Naive B cell (primary cell): ENCODE data around the gene TMEM150A. TPM values are rescaled to one million over a fixed set of nuclear protein-coding genes. Genes with fewer than 3 reads are reported as not detected.

Experiments
- ATAC-seq, 2 donors: fragments of 150-1000 bp; cut with Tn5 transposase; 2 replicates each; pipeline ENCODE4 v1.10.0; 2021; ENCODE audit warnings: low read depth in 2 of 2, mild to moderate bottlenecking in 2 of 2, moderate library complexity in 2 of 2
- DNase-seq: peaks from one replicate; pipeline ENCODE4 v3.0.0; 2022
- H3K27ac Mint-ChIP-seq, 6 donors: one replicate each; pipeline ENCODE4 v1.8.0; 2020 to 2022; ENCODE audit warnings: mild to moderate bottlenecking in 6 of 6, mixed read lengths in 6 of 6, moderate library complexity in 5 of 6, inconsistent platforms in 2 of 6
- H3K27me3 Mint-ChIP-seq, 3 donors: one replicate each; pipeline ENCODE4 v1.8.0; 2021 to 2022; ENCODE audit warnings: mixed read lengths in 3 of 3, mild to moderate bottlenecking in 1 of 3
- H3K36me3 Mint-ChIP-seq, 2 donors: one replicate each; pipeline ENCODE4 v1.8.0; 2020 to 2022; ENCODE audit warnings: mixed read lengths in 2 of 2, inconsistent platforms in 1 of 2, mild to moderate bottlenecking in 1 of 2
- H3K4me1 Mint-ChIP-seq, 3 donors: one replicate each; pipeline ENCODE4 v1.8.0; 2020 to 2022; ENCODE audit warnings: mixed read lengths in 3 of 3, inconsistent platforms in 1 of 3, mild to moderate bottlenecking in 1 of 3, moderate library complexity in 1 of 3
- H3K4me3 Mint-ChIP-seq, 8 donors: one replicate each; pipeline ENCODE4 v1.8.0; 2020 to 2022; ENCODE audit warnings: mild to moderate bottlenecking in 8 of 8, mixed read lengths in 8 of 8, moderate library complexity in 8 of 8, inconsistent platforms in 2 of 8
- H3K9me3 Mint-ChIP-seq, 7 donors: one replicate each; pipeline ENCODE4 v1.8.0; 2020 to 2022; ENCODE audit warnings: mixed read lengths in 7 of 7, mild to moderate bottlenecking in 5 of 7, inconsistent platforms in 2 of 7, moderate library complexity in 1 of 7
- polyA plus RNA-seq, 6 donors: library from polyadenylated mRNA; unstranded; fragments of 300-500 nt; fragmentation: Illumina TruSeq; gene quantifications; one replicate each; pipeline ENCODE4 v1.2.3, GENCODE V29; 2021; ENCODE audit warnings: low read depth in 6 of 6

The TMEM150A gene, protein sequence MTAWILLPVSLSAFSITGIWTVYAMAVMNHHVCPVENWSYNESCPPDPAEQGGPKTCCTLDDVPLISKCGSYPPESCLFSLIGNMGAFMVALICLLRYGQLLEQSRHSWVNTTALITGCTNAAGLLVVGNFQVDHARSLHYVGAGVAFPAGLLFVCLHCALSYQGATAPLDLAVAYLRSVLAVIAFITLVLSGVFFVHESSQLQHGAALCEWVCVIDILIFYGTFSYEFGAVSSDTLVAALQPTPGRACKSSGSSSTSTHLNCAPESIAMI
- polyA plus RNA-seq: 10 to 100 TPM; 11.8 to 25.0 (median 14.5) TPM

GRCh38 chr2:85602476-85603234 lies at the start of gene TMEM150A:
TSS of gene TMEM150A (minus strand) at chr2:85602698. CDS start at chr2:85601948, 750 bp downstream.
- H3K4me3 Mint-ChIP-seq: peak within 1 kb of the TSS; percentile 84 to 96 (median 92)
- H3K36me3 Mint-ChIP-seq: no peaks in the 10 kb centered on the region
- no peaks in the 10 kb centered on the region for H3K27me3 Mint-ChIP-seq
- peaks cover 16 to 54% (median 43%) of the 10 kb centered on the region in 3 donors for H3K4me1 Mint-ChIP-seq
- DNase-seq: peak; percentile 92
- H3K9me3 Mint-ChIP-seq: no peaks in the 10 kb centered on the region
- H3K27ac Mint-ChIP-seq: peak within 1 kb of the TSS; percentile 76 to 92 (median 81)
- ATAC-seq: peak; percentile 97

DNA sequence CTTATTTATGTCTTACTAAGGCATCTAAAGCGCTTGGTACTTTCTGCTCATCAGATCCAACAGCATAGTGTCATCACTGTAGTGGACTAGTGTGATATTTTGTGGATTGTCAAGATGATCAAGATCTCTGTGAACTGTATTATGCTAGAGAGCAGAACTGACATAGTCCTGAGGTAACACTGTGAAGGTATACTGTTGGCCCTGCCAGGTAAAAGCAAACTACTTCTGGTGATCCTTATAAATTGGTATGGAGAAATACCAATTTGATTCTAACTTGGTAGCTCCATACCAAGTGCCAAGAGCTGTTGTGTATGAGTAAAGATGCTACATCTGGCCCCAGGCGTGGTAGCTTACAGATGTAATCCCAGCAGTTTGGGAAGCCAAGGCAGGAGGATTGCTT lies 49.6 kb upstream of the TMEM150A start:
- DNase-seq (no peak), ATAC-seq (no peak)
- H3K27ac Mint-ChIP-seq: no peak overlapping the region
- H3K4me1 Mint-ChIP-seq: peaks cover 11 to 24% (median 14%) of the 10 kb centered on the region in 3 donors
- no peaks in the 10 kb centered on the region for H3K9me3 Mint-ChIP-seq
- peaks cover 5 to 23% of the 10 kb centered on the region in 2 donors for H3K36me3 Mint-ChIP-seq
- H3K27me3 Mint-ChIP-seq: no peaks in the 10 kb centered on the region
- H3K4me3 Mint-ChIP-seq: no peak overlapping the region

GRCh38 chr2:85651097-85651496 lies 48.6 kb upstream of the TMEM150A start:
- ATAC-seq (no peak), DNase-seq (no peak)
- H3K4me1 Mint-ChIP-seq: peaks cover 11 to 25% (median 14%) of the 10 kb centered on the region in 3 donors
- H3K36me3 Mint-ChIP-seq: peaks cover 5 to 23% of the 10 kb centered on the region in 2 donors
- no peaks in the 10 kb centered on the region for H3K9me3 Mint-ChIP-seq
- peak overlapping the region in 1 of 6 donors; percentile 33 for H3K27ac Mint-ChIP-seq
- H3K4me3 Mint-ChIP-seq: no peak overlapping the region
- H3K27me3 Mint-ChIP-seq: no peaks in the 10 kb centered on the region

- H3K9me3 Mint-ChIP-seq: no peaks in the 10 kb centered on the region
- H3K4me3 Mint-ChIP-seq: no peak overlapping the region
- ATAC-seq (no peak), DNase-seq (no peak)
- no peaks in the 10 kb centered on the region for H3K27me3 Mint-ChIP-seq
- H3K27ac Mint-ChIP-seq: no peak overlapping the region
- peaks cover 11 to 25% (median 14%) of the 10 kb centered on the region in 3 donors for H3K4me1 Mint-ChIP-seq
- H3K36me3 Mint-ChIP-seq: peaks cover 5 to 23% of the 10 kb centered on the region in 2 donors
Measured at GRCh38 chr2:85650456-85650855, 48.0 kb upstream of the TMEM150A start.

- Mint-ChIP-seq H3K9me3 (no peaks in the 10 kb centered on the region), H3K27ac (peak overlapping the region in 1 of 6 donors; percentile 74), H3K27me3 (no peaks in the 10 kb centered on the region), H3K36me3 (peaks cover 5 to 23% of the 10 kb centered on the region in 2 donors), H3K4me3 (peak overlapping the region in 1 of 8 donors; percentile 41), H3K4me1 (peaks cover 11 to 25% (median 14%) of the 10 kb centered on the region in 3 donors)
- DNase-seq: no peak
- no peak for ATAC-seq
Measured at GRCh38 chr2:85649201-85650190, 47.0 kb upstream of the TMEM150A start.

DNA sequence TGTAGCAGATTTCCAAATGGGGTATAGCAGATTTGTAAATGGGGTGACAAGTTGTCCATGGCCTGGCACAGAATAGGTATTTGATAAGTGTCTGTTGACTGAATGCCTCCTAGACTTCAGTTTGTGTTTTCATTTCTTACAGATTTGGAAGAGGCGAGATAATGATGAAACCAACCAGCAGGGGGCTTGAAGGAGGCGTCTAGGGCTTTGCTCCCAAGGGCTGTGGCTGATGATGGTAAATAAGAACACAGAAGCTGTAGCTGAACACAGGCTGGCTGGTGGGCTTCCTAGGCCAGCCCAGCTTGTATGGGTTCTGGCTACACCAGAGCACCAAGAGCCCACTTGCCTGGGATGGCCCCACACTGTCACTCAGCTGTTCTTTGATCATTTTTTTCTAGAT lies 46.1 kb upstream of the TMEM150A start:
- no peaks in the 10 kb centered on the region for H3K27me3 Mint-ChIP-seq
- no peaks in the 10 kb centered on the region for H3K9me3 Mint-ChIP-seq
- H3K4me3 Mint-ChIP-seq: peak overlapping the region in 3 of 8 donors; percentile 21 to 33 (median 27)
- peak; percentile 48 to 51 for ATAC-seq
- peaks cover 5 to 23% of the 10 kb centered on the region in 2 donors for H3K36me3 Mint-ChIP-seq
- H3K4me1 Mint-ChIP-seq: peaks cover 11 to 25% (median 14%) of the 10 kb centered on the region in 3 donors
- peak; percentile 10 for DNase-seq
- H3K27ac Mint-ChIP-seq: peak overlapping the region in 3 of 6 donors; percentile 39 to 60 (median 55)

- peak; percentile 51 for DNase-seq
- peaks cover 6 to 23% of the 10 kb centered on the region in 2 donors for H3K36me3 Mint-ChIP-seq
- peak overlapping the region in 3 of 8 donors; percentile 10 to 55 (median 45) for H3K4me3 Mint-ChIP-seq
- peak; percentile 96 to 97 for ATAC-seq
- no peaks in the 10 kb centered on the region for H3K27me3 Mint-ChIP-seq
- H3K27ac Mint-ChIP-seq: peak overlapping the region in 5 of 6 donors; percentile 55 to 92 (median 80)
- peaks cover 11 to 25% (median 14%) of the 10 kb centered on the region in 3 donors for H3K4me1 Mint-ChIP-seq
- no peaks in the 10 kb centered on the region for H3K9me3 Mint-ChIP-seq
Measured at GRCh38 chr2:85647823-85648526, 45.5 kb upstream of the TMEM150A start.

DNA sequence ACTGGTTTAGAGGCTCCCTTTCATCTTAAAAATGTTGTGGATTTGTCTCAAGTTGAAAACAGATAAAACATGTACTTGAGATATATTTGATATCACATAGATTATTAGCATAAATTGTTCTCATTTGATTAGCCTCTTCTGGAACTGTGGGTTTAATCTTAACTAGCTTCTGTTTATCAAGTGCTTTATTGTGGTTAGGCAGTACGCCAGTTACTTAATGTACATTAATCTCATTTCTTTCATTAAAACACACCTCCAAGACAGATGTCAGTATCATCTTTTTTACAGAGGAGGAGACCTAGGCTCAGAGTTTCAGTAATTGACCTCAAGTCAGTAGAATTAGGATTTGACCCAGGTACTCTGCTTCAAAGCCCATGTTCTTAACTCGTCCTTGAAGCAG lies 43.7 kb upstream of the TMEM150A start:
- no peak for ATAC-seq
- Mint-ChIP-seq H3K27me3 (no peaks in the 10 kb centered on the region), H3K36me3 (peaks cover 11 to 23% of the 10 kb centered on the region in 2 donors), H3K9me3 (no peaks in the 10 kb centered on the region), H3K4me3 (no peak overlapping the region), H3K27ac (no peak overlapping the region), H3K4me1 (peaks cover 11 to 25% (median 14%) of the 10 kb centered on the region in 3 donors)
- DNase-seq: no peak

- peaks cover 15 to 23% of the 10 kb centered on the region in 2 donors for H3K36me3 Mint-ChIP-seq
- no peak overlapping the region for H3K4me3 Mint-ChIP-seq
- ATAC-seq: no peak
- no peaks in the 10 kb centered on the region for H3K27me3 Mint-ChIP-seq
- no peak overlapping the region for H3K27ac Mint-ChIP-seq
- DNase-seq: no peak
- peaks cover 11 to 25% (median 14%) of the 10 kb centered on the region in 3 donors for H3K4me1 Mint-ChIP-seq
- no peaks in the 10 kb centered on the region for H3K9me3 Mint-ChIP-seq
Measured at GRCh38 chr2:85644909-85645308, 42.4 kb upstream of the TMEM150A start.

GRCh38 chr2:85642725-85643124 lies 40.2 kb upstream of the TMEM150A start:
- Mint-ChIP-seq H3K27me3 (no peaks in the 10 kb centered on the region), H3K4me3 (no peak overlapping the region), H3K36me3 (peaks cover 2 to 15% of the 10 kb centered on the region in 2 donors), H3K9me3 (no peaks in the 10 kb centered on the region), H3K27ac (peak overlapping the region in 1 of 6 donors; percentile 8), H3K4me1 (peaks cover 1 to 7% (median 2%) of the 10 kb centered on the region in 3 donors)
- no peak for DNase-seq
- ATAC-seq: no peak

DNA sequence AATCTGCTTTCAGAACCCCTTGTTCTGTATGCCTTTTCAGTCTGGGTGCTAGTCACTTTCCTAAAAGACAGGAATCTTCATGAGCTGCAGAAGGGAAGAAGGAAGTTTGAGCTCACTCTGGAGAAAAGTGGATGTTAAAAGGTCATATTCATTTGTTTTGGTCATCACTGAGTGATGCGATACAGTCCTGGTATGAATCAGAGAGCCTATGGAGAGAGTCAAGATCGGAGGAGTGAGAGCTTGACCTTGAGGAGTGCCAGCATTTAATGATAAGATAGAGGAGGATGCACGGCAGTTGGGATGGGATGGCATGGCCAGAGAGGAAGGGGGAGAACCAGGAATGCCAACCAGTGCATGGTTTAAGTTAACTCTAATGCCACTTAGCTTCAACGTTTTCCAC lies 33.1 kb upstream of the TMEM150A start:
- peak overlapping the region in 2 of 6 donors; percentile 15 to 57 for H3K27ac Mint-ChIP-seq
- peaks cover 11 to 19% (median 13%) of the 10 kb centered on the region in 3 donors for H3K4me1 Mint-ChIP-seq
- no peaks in the 10 kb centered on the region for H3K27me3 Mint-ChIP-seq
- ATAC-seq (no peak), DNase-seq (no peak)
- H3K4me3 Mint-ChIP-seq: no peak overlapping the region
- no peaks in the 10 kb centered on the region for H3K9me3 Mint-ChIP-seq
- H3K36me3 Mint-ChIP-seq: peaks cover 17 to 29% of the 10 kb centered on the region in 2 donors

DNA sequence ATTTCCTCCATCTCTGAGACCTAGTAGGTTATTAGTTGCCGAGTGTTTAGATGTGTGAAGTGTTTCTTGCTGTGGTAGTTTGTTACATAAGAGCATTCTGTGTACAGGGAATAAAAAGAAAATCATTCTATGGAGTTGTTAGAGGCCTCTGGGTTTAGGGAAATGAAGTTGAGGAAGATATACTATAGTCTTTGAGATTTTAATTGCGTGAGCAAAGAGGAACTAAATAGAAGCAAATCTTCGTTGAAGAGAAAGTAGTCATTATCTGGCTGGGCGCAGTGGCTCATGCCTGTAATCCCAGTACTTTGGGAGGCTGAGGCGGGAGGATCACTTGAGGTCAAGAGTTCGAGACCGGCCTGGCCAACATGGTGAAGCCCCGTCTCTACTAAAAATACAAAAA lies 32.5 kb upstream of the TMEM150A start:
- Mint-ChIP-seq H3K4me3 (no peak overlapping the region), H3K9me3 (no peaks in the 10 kb centered on the region), H3K27ac (peak overlapping the region in 1 of 6 donors; percentile 33), H3K36me3 (peaks cover 17 to 29% of the 10 kb centered on the region in 2 donors), H3K27me3 (no peaks in the 10 kb centered on the region), H3K4me1 (peaks cover 11 to 19% (median 13%) of the 10 kb centered on the region in 3 donors)
- DNase-seq (no peak), ATAC-seq (no peak)
